ENCODE measurements around the gene KLHL13.

KLHL13 gene

GRCh38 chrX:117851025-117851424, 265.6 kb downstream of the KLHL13 start:
- DNase-seq (ENCODE audit: low spot score) = no peak

Measured in LoVo (cell line).